MV-4-11 (cell line): ENCODE results near the gene TMEM203.

Experiments
- DNase-seq: peaks from one replicate; lab custom pipeline; 2025; lab: John Stamatoyannopoulos, UW

The TMEM203 gene

GRCh38 chr9:137228968-137229896 lies 23.8 kb upstream of the TMEM203 start:
- DNase-seq, result no peak

GRCh38 chr9:137228506-137228967 lies 23.1 kb upstream of the TMEM203 start:
- DNase-seq, result no peak

- no peak for DNase-seq
Measured at GRCh38 chr9:137227853-137228505, 22.5 kb upstream of the TMEM203 start.

- DNase-seq, result peak; percentile 46
Measured at GRCh38 chr9:137227054-137227852, 21.8 kb upstream of the TMEM203 start, which contains the start of gene RNF224. RNF224 (plus strand) TSS chr9:137227502; CDS start chr9:137228336, 834 bp downstream.

GRCh38 chr9:137226338-137227053 lies 21.0 kb upstream of the TMEM203 start:
- DNase-seq, result no peak

GRCh38 chr9:137225699-137226331 lies 20.4 kb upstream of the TMEM203 start:
- DNase-seq, result no peak

GRCh38 chr9:137224830-137225694 lies 19.6 kb upstream of the TMEM203 start, which contains the start of gene CYSRT1:
CYSRT1 (plus strand) TSS chr9:137225174; CDS start chr9:137225622, 448 bp downstream.
- peak; percentile 76 for DNase-seq

- peak; percentile 99 for DNase-seq
Measured at GRCh38 chr9:137223078-137223970, 17.9 kb upstream of the TMEM203 start.

GRCh38 chr9:137222190-137223077 lies 17.0 kb upstream of the TMEM203 start, which contains the start of gene RNF208:
RNF208 (minus strand) TSS chr9:137222240; CDS start chr9:137221212, 1,028 bp downstream.
- no peak for DNase-seq

GRCh38 chr9:137221506-137222111 lies 16.2 kb upstream of the TMEM203 start:
- no peak for DNase-seq

GRCh38 chr9:137221095-137221505 lies 15.7 kb upstream of the TMEM203 start:
- no peak for DNase-seq

- DNase-seq, result no peak
Measured at GRCh38 chr9:137220317-137221094, 15.1 kb upstream of the TMEM203 start.

GRCh38 chr9:137219757-137220316 lies 14.4 kb upstream of the TMEM203 start:
- DNase-seq, result no peak

- DNase-seq, result peak; percentile 35
Measured at GRCh38 chr9:137218754-137219271, 13.4 kb upstream of the TMEM203 start.

GRCh38 chr9:137218212-137218753 lies 12.8 kb upstream of the TMEM203 start:
- DNase-seq, result no peak
